GM18951 (cell line): ENCODE results near the gene DNAI7.

Source experiments
- POLR2A ChIP-seq: IDR thresholded peaks from 4 replicates; pipeline ENCODE4 v1.6.1; 2011; ENCODE audit warnings: mild to moderate bottlenecking; ENCODE audit not compliant: insufficient read length, insufficient read depth; ENCODE audit errors: extremely low read depth
- in situ Hi-C: fragments of 300-500 bp; cut with MboI; formaldehyde crosslinking; loops from one replicate; pipeline ENCODE4 v1.12.0; 2022; ENCODE audit warnings: low sequenced_read_pairs, mixed read lengths, inconsistent platforms; ENCODE audit not compliant: unreplicated experiment

DNAI7 gene

GRCh38 chr12:25151476-25151875 is 43.5 kb downstream of the DNAI7 start:
- TF ChIP-seq POLR2A: no peak
- in situ Hi-C loops: no loop called here

- TF ChIP-seq POLR2A: no peak
- in situ Hi-C loops: loop anchor here (25.0 kb wide), 1 partner anchor 309 kb away; no protein-coding TSS in a partner anchor
These were observed 48.3 kb downstream of the DNAI7 start for GRCh38 chr12:25146686-25147085.

GRCh38 chr12:25135531-25136154 is 59.3 kb downstream of the DNAI7 start:
- in situ Hi-C loops: loop anchor here (25.0 kb wide), 1 partner anchor 298 kb away; no protein-coding TSS in a partner anchor
- no peak for TF ChIP-seq POLR2A

- TF ChIP-seq POLR2A: no peak
- in situ Hi-C loops: loop anchor here (25.0 kb wide), 1 partner anchor 294 kb away; no protein-coding TSS in a partner anchor
These were observed 63.7 kb downstream of the DNAI7 start for GRCh38 chr12:25131270-25131669.

- no peak for TF ChIP-seq POLR2A
- in situ Hi-C loops: loop anchor here (25.0 kb wide), 1 partner anchor 293 kb away; no protein-coding TSS in a partner anchor
These were observed 64.2 kb downstream of the DNAI7 start for GRCh38 chr12:25130741-25131188.

- TF ChIP-seq POLR2A: no peak
- in situ Hi-C loops: loop anchor here (5.0 to 25.0 kb wide), 2 partner anchors 134 to 289 kb away; no protein-coding TSS in a partner anchor
These were observed 68.2 kb downstream of the DNAI7 start for GRCh38 chr12:25126746-25127145.

- in situ Hi-C loops: loop anchor here (5.0 to 25.0 kb wide), 2 partner anchors 134 to 289 kb away; no protein-coding TSS in a partner anchor
- no peak for TF ChIP-seq POLR2A
These were observed 68.9 kb downstream of the DNAI7 start for GRCh38 chr12:25126101-25126500.

GRCh38 chr12:25124493-25124892 is 70.5 kb downstream of the DNAI7 start:
- in situ Hi-C loops: no loop called here
- TF ChIP-seq POLR2A: no peak

- no peak for TF ChIP-seq POLR2A
- in situ Hi-C loops: no loop called here
These were observed 71.8 kb downstream of the DNAI7 start for GRCh38 chr12:25123126-25123525.

- no peak for TF ChIP-seq POLR2A
- in situ Hi-C loops: no loop called here
These were observed 73.0 kb downstream of the DNAI7 start for GRCh38 chr12:25121916-25122315.

GRCh38 chr12:25121110-25121509 is 73.8 kb downstream of the DNAI7 start:
- in situ Hi-C loops: no loop called here
- TF ChIP-seq POLR2A: no peak

GRCh38 chr12:25119020-25119419 is 75.9 kb downstream of the DNAI7 start:
- no peak for TF ChIP-seq POLR2A
- in situ Hi-C loops: no loop called here

GRCh38 chr12:25115677-25116076 is 79.3 kb downstream of the DNAI7 start:
- in situ Hi-C loops: no loop called here
- TF ChIP-seq POLR2A: no peak

- in situ Hi-C loops: no loop called here
- no peak for TF ChIP-seq POLR2A
These were observed 81.3 kb downstream of the DNAI7 start for GRCh38 chr12:25113651-25114050.
